GM04503 (cell line): ENCODE data around the gene DIO2.

Source experiments
- DNase-seq: peaks from one replicate; pipeline ENCODE4 v3.0.0-alpha.2; 2012; ENCODE audit warnings: low read depth

Gene DIO2

DNA sequence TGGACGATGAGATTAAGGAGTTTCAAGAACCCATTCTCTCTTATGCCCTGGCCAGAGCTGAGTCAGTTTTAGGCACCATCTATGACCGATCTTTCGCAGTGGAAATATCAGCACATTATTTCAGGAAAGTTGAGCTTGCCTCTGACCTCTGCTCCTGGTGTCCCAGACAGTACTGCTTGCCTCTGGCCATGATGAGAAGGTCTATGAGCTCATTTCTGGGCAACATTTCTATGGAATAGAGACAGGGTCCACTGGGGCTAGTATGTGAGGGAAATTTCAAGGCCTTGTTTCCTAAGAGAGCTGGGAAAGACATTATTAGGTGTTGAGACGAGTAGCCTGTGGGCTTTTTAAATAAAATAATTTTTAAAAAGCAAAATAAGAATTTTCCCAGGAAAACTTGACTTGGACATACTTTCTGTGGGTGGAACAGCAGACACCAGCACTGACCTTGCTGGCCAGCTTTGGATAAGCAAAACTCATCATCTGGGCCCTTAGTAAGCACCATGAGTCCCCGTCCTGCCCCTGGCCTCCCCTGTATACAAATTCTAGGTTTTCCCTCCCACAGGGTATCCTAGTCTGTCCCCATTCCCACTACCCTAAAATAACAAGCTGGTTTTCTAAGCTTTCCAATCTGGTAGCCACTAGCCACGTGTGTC, 43.4 kb downstream of the DIO2 start:
- DNase-seq: no peak

GRCh38 chr14:80164991-80165721, 46.1 kb downstream of the DIO2 start:
- DNase-seq: no peak

- DNase-seq: no peak
Observed at GRCh38 chr14:80152763-80153162, 58.5 kb downstream of the DIO2 start.

- no peak for DNase-seq
Observed at GRCh38 chr14:80152166-80152565, 59.1 kb downstream of the DIO2 start.

DNA sequence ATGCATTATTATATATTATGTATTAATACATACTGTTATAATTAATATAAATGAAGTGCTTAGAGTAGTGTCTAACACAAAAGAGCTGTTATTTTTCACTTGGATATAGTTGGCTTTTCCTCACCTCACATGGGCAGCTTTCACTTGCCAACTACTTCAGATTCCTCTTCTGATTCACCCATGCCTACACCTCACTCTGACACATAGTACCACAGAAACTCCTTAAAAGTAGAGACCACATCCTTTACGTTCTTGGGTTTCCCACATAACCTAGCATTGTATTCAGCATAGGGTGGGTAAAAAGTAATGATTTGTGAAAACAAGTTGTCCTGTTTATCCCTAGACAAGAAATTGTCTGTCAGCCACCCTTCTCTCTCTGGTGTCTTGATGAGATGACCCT, 61.0 kb downstream of the DIO2 start:
- DNase-seq: no peak
